ENCODE measurements around the gene LAMA3. TPM values are rescaled to one million over a fixed set of nuclear protein-coding genes. Genes with fewer than 3 reads are reported as not detected.

The LAMA3 gene
- total and polyA plus RNA-seq, 2 of the 13 experiments (the other 11 are each of a cell fraction or from before 2014, with no cell fraction given) = 0.45 to 2.2 TPM

- Histone ChIP-seq H3K4me2 (ENCODE audit: low read depth, low read length) (no peak overlapping the region), H3K27me3 (ENCODE audit: control insufficient read depth in 1 of 2, insufficient read depth in 2 of 2, low read length in 2 of 2) (no peaks in the 10 kb centered on the region), H3K9me3 (ENCODE audit: low read length) (no peaks in the 10 kb centered on the region), H2AFZ (ENCODE audit: low read length) (no peak overlapping the region), H3K9ac (ENCODE audit: insufficient read depth, low read depth, low read length) (no peak overlapping the region), H4K20me1 (ENCODE audit: insufficient read depth, low read length) (no peaks in the 10 kb centered on the region), H3K36me3 (replicated peaks in 1 of 2; ENCODE audit: control insufficient read depth in 1 of 2, insufficient read depth in 2 of 2, low read length in 2 of 2) (no peaks in the 10 kb centered on the region), H3K4me3 (replicated peaks in 1 of 3; ENCODE audit: insufficient read depth in 1 of 3, low read depth in 2 of 3, low read length in 3 of 3) (no peak overlapping the region), H3K27ac (ENCODE audit: extremely low read length, insufficient read depth, low read length) (no peak overlapping the region), H3K4me1 (ENCODE audit: insufficient read depth, low read length) (no peaks in the 10 kb centered on the region), H3K79me2 (ENCODE audit: insufficient read depth, low read length) (no peaks in the 10 kb centered on the region)
- no peak for TF ChIP-seq JARID2 (CRISPR knock-in tag; IDR thresholded peaks at IDR 0.05; ENCODE audit: insufficient replicate concordance)
- no peak for TF ChIP-seq ZNF546 (CRISPR knock-in tag; conservative IDR thresholded peaks at IDR 0.05)
- no peak for TF ChIP-seq MEIS2 (CRISPR knock-in tag; IDR thresholded peaks at IDR 0.05)
- TF ChIP-seq ZNF547 (CRISPR knock-in tag; IDR thresholded peaks at IDR 0.05) = no peak
- TF ChIP-seq ZBTB2 (CRISPR knock-in tag; IDR thresholded peaks at IDR 0.05; ENCODE audit: low read depth) = no peak
- no peak for TF ChIP-seq ZNF558 (CRISPR knock-in tag; IDR thresholded peaks at IDR 0.05; ENCODE audit: borderline replicate concordance)
- TF ChIP-seq ATF3 (CRISPR knock-in tag; IDR thresholded peaks at IDR 0.05) = no peak
- TF ChIP-seq ZNF263 (CRISPR knock-in tag; IDR thresholded peaks at IDR 0.05) = no peak
- no peak for TF ChIP-seq ZBTB25 (CRISPR knock-in tag; IDR thresholded peaks at IDR 0.05)
- no peak for TF ChIP-seq SP2 (CRISPR knock-in tag; IDR thresholded peaks at IDR 0.05)
- TF ChIP-seq IKZF5 (CRISPR knock-in tag; IDR thresholded peaks at IDR 0.05) = no peak
- TF ChIP-seq KAT7 (CRISPR knock-in tag; IDR thresholded peaks at IDR 0.05; ENCODE audit: borderline replicate concordance) = no peak
- TF ChIP-seq HINFP (CRISPR knock-in tag; IDR thresholded peaks at IDR 0.05; ENCODE audit: low read depth) = no peak
- in situ Hi-C loops (cut with HindIII; ENCODE audit: extremely low pct_ligation_motif_present, low pct_unique_long_range_greater_than_20kb) (no loop called here), intact Hi-C loops (cut with micrococcal nuclease; ENCODE audit: unreplicated experiment) (no loop called here)
- FAIRE-seq (no peak), DNase-seq (ENCODE audit: low spot score) (no peak), ATAC-seq (no peak)
- ChIA-PET CTCF (ENCODE audit: low intra/inter-chr PET ratio, low total read pairs) (no interaction called here), POLR2A (no interaction called here)
- no TSS peak for BruUV-seq (replicated peaks)
- 58% methylated on average over 4 of the region's 4 CpGs for WGBS (ENCODE audit: low lambda C conversion rate)
Measured at GRCh38 chr18:23763343-23763742, 74.1 kb downstream of the LAMA3 start.
